IMR-90 (cell line): ENCODE data around the gene ALKBH5. TPM values are rescaled to one million over a fixed set of nuclear protein-coding genes. Genes with fewer than 3 reads are reported as not detected.

Source experiments
- ATAC-seq: fragments of 200-7000 bp; cut with Tn5 transposase; 2 replicates; pipeline ENCODE4 v1.9.1; 2020; ENCODE audit warnings: low read depth, mild to moderate bottlenecking, moderate library complexity
- BruUV-seq: library from RNA; stranded (reverse); fragments of 400-500 nt; replicated peaks from 2 replicates; lab custom pipeline; 2021; lab: Mats Ljungman, UMichigan
- CTCF ChIA-PET: fragments of 300-600 bp; formaldehyde crosslinking; extraction: SDS; loops from one replicate; lab custom pipeline; 2021; ENCODE audit warnings: antibody characterized with exemption; lab: Yijun Ruan, JAX
- POLR2A ChIA-PET: fragments of 300-600 bp; sonication (Branson Sonifier 250); formaldehyde crosslinking; loops from one replicate; lab custom pipeline; 2022; ENCODE audit warnings: antibody characterized with exemption; ENCODE audit not compliant: unreplicated experiment; lab: Charles Lee
- DNase-seq: peaks from one replicate; pipeline ENCODE4 v3.0.0; 2013
- H2AFZ ChIP-seq: replicated peaks from 2 replicates; pipeline ENCODE3; 2013; ENCODE audit warnings: low read length, mild to moderate bottlenecking; ENCODE audit not compliant: poor library complexity
- H2AK5ac ChIP-seq: 2 replicates; pipeline ENCODE4 v1.6.1; 2013; ENCODE audit warnings: low read depth, low read length, inconsistent platforms
- H2AK9ac ChIP-seq: replicated peaks from 2 replicates; pipeline ENCODE3; 2013; ENCODE audit warnings: mild to moderate bottlenecking, low read depth, low read length, moderate library complexity; ENCODE audit not compliant: poor library complexity
- H2BK120ac ChIP-seq: 2 replicates; pipeline ENCODE4 v1.6.1; 2013; ENCODE audit warnings: low read depth, low read length, inconsistent platforms
- H2BK15ac ChIP-seq: 3 replicates; pipeline ENCODE4 v1.6.1; 2013; ENCODE audit warnings: low read depth, low read length, inconsistent platforms
- H2BK20ac ChIP-seq: 2 replicates; pipeline ENCODE4 v1.6.1; 2013; ENCODE audit warnings: low read depth, mild to moderate bottlenecking, inconsistent platforms, low read length, moderate library complexity
- H2BK5ac ChIP-seq: 2 replicates; pipeline ENCODE4 v1.6.1; 2013; ENCODE audit warnings: mild to moderate bottlenecking, low read depth, low read length, inconsistent platforms; ENCODE audit not compliant: poor library complexity, severe bottlenecking
- H3K14ac ChIP-seq: replicated peaks from 2 replicates; pipeline ENCODE4 v1.6.1; 2013; ENCODE audit warnings: low read depth, low read length, inconsistent platforms
- H3K18ac ChIP-seq: 2 replicates; pipeline ENCODE4 v1.6.1; 2013; ENCODE audit warnings: low read depth, low read length, control low read depth
- H3K23ac ChIP-seq: 2 replicates; pipeline ENCODE4 v1.6.1; 2013; ENCODE audit warnings: low read depth, low read length, inconsistent platforms
- H3K27ac ChIP-seq: 2 replicates; pipeline ENCODE4 v1.5.1; 2013; ENCODE audit warnings: mild to moderate bottlenecking, control low read depth, low read length; ENCODE audit not compliant: insufficient read depth
- H3K27me3 ChIP-seq: 2 replicates; pipeline ENCODE4 v1.6.1; 2013; ENCODE audit warnings: low read length; ENCODE audit not compliant: control insufficient read depth, insufficient read depth
- H3K36me3 ChIP-seq: 2 replicates; pipeline ENCODE4 v1.6.1; 2013; ENCODE audit warnings: low read length, mixed read lengths; ENCODE audit not compliant: control insufficient read depth, insufficient read depth
- H3K4ac ChIP-seq: 2 replicates; pipeline ENCODE4 v1.6.1; 2013; ENCODE audit warnings: low read depth, low read length, inconsistent platforms
- H3K4me1 ChIP-seq: 2 replicates; pipeline ENCODE4 v1.6.1; 2013; ENCODE audit warnings: low read length, mixed read lengths; ENCODE audit not compliant: control insufficient read depth, insufficient read depth
- H3K4me2 ChIP-seq: 2 replicates; pipeline ENCODE4 v1.6.1; 2013; ENCODE audit warnings: low read depth, mild to moderate bottlenecking, control low read depth, low read length, moderate library complexity
- H3K4me3 ChIP-seq: 2 replicates; pipeline ENCODE4 v1.5.1; 2013; ENCODE audit warnings: low read depth, mild to moderate bottlenecking, control low read depth, low read length, moderate library complexity; ENCODE audit not compliant: insufficient read depth
- H3K56ac ChIP-seq: 2 replicates; pipeline ENCODE4 v1.6.1; 2013; ENCODE audit warnings: low read length, inconsistent platforms; ENCODE audit not compliant: insufficient read depth; ENCODE audit errors: extremely low read depth
- H3K79me1 ChIP-seq, 2 experiments: 2 replicates each; pipeline ENCODE4 v1.6.1; 2013; ENCODE audit warnings: low read length in 2 of 2, inconsistent platforms in 1 of 2, low read depth in 1 of 2
- H3K9ac ChIP-seq: 2 replicates; pipeline ENCODE4 v1.6.1; 2013; ENCODE audit warnings: low read depth, low read length, control low read depth
- H3K9me1 ChIP-seq: 2 replicates; pipeline ENCODE4 v1.6.1; 2013; ENCODE audit warnings: low read length, inconsistent platforms; ENCODE audit not compliant: insufficient read depth
- H3K9me3 ChIP-seq: 2 replicates; pipeline ENCODE4 v1.6.1; 2013; ENCODE audit warnings: low read length; ENCODE audit not compliant: control insufficient read depth, insufficient read depth
- H4K20me1 ChIP-seq: 2 replicates; pipeline ENCODE4 v1.6.1; 2013; ENCODE audit warnings: low read length, inconsistent platforms; ENCODE audit not compliant: insufficient read depth
- H4K5ac ChIP-seq: 2 replicates; pipeline ENCODE4 v1.6.1; 2013; ENCODE audit warnings: mild to moderate bottlenecking, low read depth, low read length, control low read depth
- H4K8ac ChIP-seq, 2 experiments: 2 replicates each; pipeline ENCODE4 v1.6.1; 2013; ENCODE audit warnings: low read depth in 2 of 2, low read length in 2 of 2, control low read depth in 1 of 2, inconsistent platforms in 1 of 2
- H4K91ac ChIP-seq: 2 replicates; pipeline ENCODE4 v1.6.1; 2013; ENCODE audit warnings: low read depth, low read length, inconsistent platforms; ENCODE audit not compliant: insufficient read depth
- BHLHE40 ChIP-seq: fragments of 150-350 bp; IDR thresholded peaks from 2 replicates; pipeline ENCODE4 v1.6.1; 2016; ENCODE audit warnings: mild to moderate bottlenecking, low read depth, low read length
- CHD1 ChIP-seq: IDR thresholded peaks from 2 replicates; pipeline ENCODE4 v1.6.1; 2012; ENCODE audit warnings: low read depth, low read length, improper control_type of control experiment
- FOS ChIP-seq: fragments of 150-350 bp; IDR thresholded peaks from 2 replicates; pipeline ENCODE4 v1.6.1; 2016; ENCODE audit warnings: low read depth, low read length
- MAFK ChIP-seq: IDR thresholded peaks from 2 replicates; pipeline ENCODE4 v1.6.1; 2012; ENCODE audit warnings: low read depth, low read length, improper control_type of control experiment
- MAZ ChIP-seq: IDR thresholded peaks from 2 replicates; pipeline ENCODE4 v1.6.1; 2012; ENCODE audit warnings: low read depth, mild to moderate bottlenecking, low read length, improper control_type of control experiment, moderate library complexity, borderline replicate concordance
- NFE2L2 ChIP-seq: fragments of 150-350 bp; IDR thresholded peaks from 2 replicates; pipeline ENCODE4 v1.6.1; 2016; ENCODE audit warnings: low read depth, mild to moderate bottlenecking, low read length
- POLR2A ChIP-seq: IDR thresholded peaks from 2 replicates; pipeline ENCODE4 v1.6.1; 2012; ENCODE audit warnings: mild to moderate bottlenecking, low read depth, low read length
- RAD21 ChIP-seq: IDR thresholded peaks from 2 replicates; pipeline ENCODE4 v1.6.1; 2012; ENCODE audit warnings: low read length, improper control_type of control experiment
- RCOR1 ChIP-seq: IDR thresholded peaks from 2 replicates; pipeline ENCODE4 v1.6.1; 2012; ENCODE audit warnings: mild to moderate bottlenecking, low read length, improper control_type of control experiment; ENCODE audit not compliant: insufficient replicate concordance
- SMC3 ChIP-seq: fragments of 150-350 bp; IDR thresholded peaks from 2 replicates; pipeline ENCODE4 v1.6.1; 2016; ENCODE audit warnings: low read depth, mild to moderate bottlenecking, antibody characterized with exemption, low read length, moderate library complexity
- WGBS, 2 experiments: methylation state at CpG; one replicate each; pipeline versions ENCODE4 v1.1.5 to v1.1.7; 2013; ENCODE audit warnings: missing lambda C conversion rate in 2 of 2; ENCODE audit not compliant: insufficient read length in 1 of 2; ENCODE audit errors: extremely low coverage in 2 of 2; 5-methylcytosine and 5-hydroxymethylcytosine counted together
- dilution Hi-C: fragments of 300-500 bp; cut with HindIII; formaldehyde crosslinking; loops from one replicate; pipeline ENCODE4 v1.14.3; 2018; ENCODE audit warnings: low sequenced_read_pairs; ENCODE audit not compliant: unreplicated experiment
- in situ Hi-C: fragments of 300-500 bp; cut with MboI; formaldehyde crosslinking; loops from 3 replicates; pipeline ENCODE4 v1.14.3; 2019; ENCODE audit warnings: low sequenced_read_pairs, inconsistent platforms, mixed read lengths
- intact Hi-C: fragments of 100-400 bp; cut with micrococcal nuclease; formaldehyde crosslinking; loops from 2 replicates; pipeline ENCODE4 v1.10.0; 2022
- polyA plus RNA-seq, 3 experiments: library from polyadenylated mRNA; depleted of rRNA; stranded (reverse); fragments of >200 nt; gene quantifications; 2 replicates each; pipeline ENCODE4 v1.2.3, GENCODE V29; 2012; ENCODE audit warnings: low replicate concordance in 1 of 3
- total RNA-seq: library from RNA; depleted of rRNA; stranded (reverse); fragments of >200 nt; gene quantifications from 2 replicates; pipeline ENCODE4 v1.2.3, GENCODE V29; 2012
- TF ChIP-seq, protein P1 (sequence below): conservative IDR thresholded peaks from 2 replicates; pipeline ENCODE4 v1.5.1; 2012; ENCODE audit warnings: mild to moderate bottlenecking, low read depth, low read length, improper control_type of control experiment

Gene ALKBH5
- total and polyA plus RNA-seq, 2 of the 4 experiments (the other 2 are of a cell fraction), result 57.6 to 79.6 TPM

DNA sequence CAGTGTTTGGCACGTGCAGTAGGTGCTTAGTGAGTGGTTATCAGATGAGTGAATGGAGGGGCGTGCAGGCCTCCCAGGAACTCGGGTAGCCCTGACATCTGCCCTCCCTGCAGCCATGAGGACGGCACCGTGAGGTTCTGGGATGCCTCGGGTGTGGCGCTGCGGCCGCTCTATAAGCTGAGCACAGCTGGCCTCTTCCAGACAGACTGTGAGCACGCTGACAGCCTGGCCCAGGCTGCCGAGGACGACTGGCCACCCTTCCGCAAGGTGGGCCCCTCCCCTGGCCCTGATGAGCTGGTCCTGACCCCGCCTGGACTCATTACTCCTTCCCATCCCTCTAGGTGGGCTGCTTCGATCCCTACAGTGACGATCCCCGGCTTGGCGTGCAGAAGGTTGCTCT lies 52.9 kb downstream of the ALKBH5 start:
- no peak overlapping the region for H2BK20ac ChIP-seq
- H2BK5ac ChIP-seq, result peak overlapping the region; percentile 69
- dilution Hi-C loops, result no loop called here
- H3K4ac ChIP-seq, result no peak overlapping the region
- peaks cover 0 to 23% of the 10 kb centered on the region in 2 experiments; a peak in 3 of 4 replicates for H3K79me1 ChIP-seq
- CTCF ChIA-PET, result no interaction called here
- BruUV-seq, result no TSS peak
- no peak overlapping the region for H3K27ac ChIP-seq
- 0 out of 2 replicates have a peak overlapping the region, but pooled peaks have one; percentile 31 for H2AK5ac ChIP-seq
- no peak overlapping the region for H3K4me2 ChIP-seq
- intact Hi-C loops, result no loop called here
- no peak overlapping the region for H2AFZ ChIP-seq
- 0 out of 2 replicates have a peak overlapping the region, but pooled peaks have one; percentile 1 for H2BK120ac ChIP-seq
- H3K4me3 ChIP-seq, result no peak overlapping the region
- H3K27me3 ChIP-seq, result no peaks in the 10 kb centered on the region
- WGBS, 2 experiments, result 89% methylated on average over 7 of the region's 18 CpGs; no CpG with 5 or more reads in 1 of the 2 experiments
- peak overlapping the region; percentile 25 for H2AK9ac ChIP-seq
- no peak overlapping the region for H2BK15ac ChIP-seq
- no peak for DNase-seq
- H3K36me3 ChIP-seq, result peaks cover 73% of the 10 kb centered on the region
- no peak overlapping the region for H3K56ac ChIP-seq
- in situ Hi-C loops, result no loop called here
- no peak for TF ChIP-seq MAFK
- TF ChIP-seq NFE2L2, result no peak
- no peak for TF ChIP-seq POLR2A
- TF ChIP-seq SMC3, result no peak
- TF ChIP-seq MAZ, result no peak
- TF ChIP-seq CHD1, result no peak
- no peak for TF ChIP-seq FOS
- no peak for TF ChIP-seq BHLHE40
- no peak for TF ChIP-seq RCOR1
- TF ChIP-seq RAD21, result no peak
- TF ChIP-seq, protein P1, sequence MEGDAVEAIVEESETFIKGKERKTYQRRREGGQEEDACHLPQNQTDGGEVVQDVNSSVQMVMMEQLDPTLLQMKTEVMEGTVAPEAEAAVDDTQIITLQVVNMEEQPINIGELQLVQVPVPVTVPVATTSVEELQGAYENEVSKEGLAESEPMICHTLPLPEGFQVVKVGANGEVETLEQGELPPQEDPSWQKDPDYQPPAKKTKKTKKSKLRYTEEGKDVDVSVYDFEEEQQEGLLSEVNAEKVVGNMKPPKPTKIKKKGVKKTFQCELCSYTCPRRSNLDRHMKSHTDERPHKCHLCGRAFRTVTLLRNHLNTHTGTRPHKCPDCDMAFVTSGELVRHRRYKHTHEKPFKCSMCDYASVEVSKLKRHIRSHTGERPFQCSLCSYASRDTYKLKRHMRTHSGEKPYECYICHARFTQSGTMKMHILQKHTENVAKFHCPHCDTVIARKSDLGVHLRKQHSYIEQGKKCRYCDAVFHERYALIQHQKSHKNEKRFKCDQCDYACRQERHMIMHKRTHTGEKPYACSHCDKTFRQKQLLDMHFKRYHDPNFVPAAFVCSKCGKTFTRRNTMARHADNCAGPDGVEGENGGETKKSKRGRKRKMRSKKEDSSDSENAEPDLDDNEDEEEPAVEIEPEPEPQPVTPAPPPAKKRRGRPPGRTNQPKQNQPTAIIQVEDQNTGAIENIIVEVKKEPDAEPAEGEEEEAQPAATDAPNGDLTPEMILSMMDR, result no peak
- H3K4me1 ChIP-seq, result peaks cover 5% of the 10 kb centered on the region
- H3K9me3 ChIP-seq, result no peaks in the 10 kb centered on the region
- H3K14ac ChIP-seq, result no peak overlapping the region
- H4K20me1 ChIP-seq, result peaks cover 13% of the 10 kb centered on the region; the same call in 1 of the 2 replicates
- POLR2A ChIA-PET, result no interaction called here
- no peaks in the 10 kb centered on the region for H3K9me1 ChIP-seq
- no peak for ATAC-seq
- no peak overlapping the region for H3K18ac ChIP-seq
- no peak overlapping the region; the same call in 1 of the 2 replicates for H4K91ac ChIP-seq
- no peak overlapping the region for H4K8ac ChIP-seq
- H3K23ac ChIP-seq, result no peak overlapping the region
- H4K5ac ChIP-seq, result no peak overlapping the region
- H3K9ac ChIP-seq, result no peak overlapping the region
